ENCODE results near the gene CAMSAP3.

- no peak for TF ChIP-seq CTCF (IDR thresholded peaks at IDR 0.05)
- no peak for TF ChIP-seq ZFX (IDR thresholded peaks at IDR 0.05; ENCODE audit: borderline replicate concordance)
Measured at GRCh38 chr19:7631577-7631976, 35.9 kb downstream of the CAMSAP3 start.
